Tibial nerve (tissue), 3 donors: ENCODE data around the gene CA9.

ENCODE experiments used
- POLR2A ChIP-seq, 2 donors: fragments of 450-650 bp; IDR thresholded peaks; one replicate each; pipeline ENCODE4 v1.6.1; 2017; ENCODE audit warnings: antibody characterized with exemption in 2 of 2, mild to moderate bottlenecking in 2 of 2, moderate library complexity in 2 of 2
- TF ChIP-seq, protein P1 (sequence below), 5 experiments: fragments of 200-600 bp in 3 of 5; fragments of 450-650 bp in 2 of 5; sonication (generic) in 3 of 5; IDR thresholded peaks; one replicate each; pipeline ENCODE4 v1.5.1; 2016 to 2019; ENCODE audit warnings: antibody characterized with exemption in 5 of 5, mild to moderate bottlenecking in 3 of 5, moderate library complexity in 2 of 5

DNA sequence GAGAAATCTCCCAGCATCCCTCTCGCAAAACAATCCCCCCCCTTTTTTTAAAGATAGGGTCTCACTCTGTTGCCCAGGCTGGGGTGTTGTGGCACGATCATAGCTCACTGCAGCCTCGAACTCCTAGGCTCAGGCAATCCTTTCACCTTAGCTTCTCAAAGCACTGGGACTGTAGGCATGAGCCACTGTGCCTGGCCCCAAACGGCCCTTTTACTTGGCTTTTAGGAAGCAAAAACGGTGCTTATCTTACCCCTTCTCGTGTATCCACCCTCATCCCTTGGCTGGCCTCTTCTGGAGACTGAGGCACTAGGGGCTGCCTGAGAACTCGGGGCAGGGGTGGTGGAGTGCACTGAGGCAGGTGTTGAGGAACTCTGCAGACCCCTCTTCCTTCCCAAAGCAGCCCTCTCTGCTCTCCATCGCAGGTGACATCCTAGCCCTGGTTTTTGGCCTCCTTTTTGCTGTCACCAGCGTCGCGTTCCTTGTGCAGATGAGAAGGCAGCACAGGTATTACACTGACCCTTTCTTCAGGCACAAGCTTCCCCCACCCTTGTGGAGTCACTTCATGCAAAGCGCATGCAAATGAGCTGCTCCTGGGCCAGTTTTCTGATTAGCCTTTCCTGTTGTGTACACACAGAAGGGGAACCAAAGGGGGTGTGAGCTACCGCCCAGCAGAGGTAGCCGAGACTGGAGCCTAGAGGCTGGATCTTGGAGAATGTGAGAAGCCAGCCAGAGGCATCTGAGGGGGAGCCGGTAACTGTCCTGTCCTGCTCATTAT, 6.8 kb downstream of the CA9 start:
- TF ChIP-seq, protein P1, sequence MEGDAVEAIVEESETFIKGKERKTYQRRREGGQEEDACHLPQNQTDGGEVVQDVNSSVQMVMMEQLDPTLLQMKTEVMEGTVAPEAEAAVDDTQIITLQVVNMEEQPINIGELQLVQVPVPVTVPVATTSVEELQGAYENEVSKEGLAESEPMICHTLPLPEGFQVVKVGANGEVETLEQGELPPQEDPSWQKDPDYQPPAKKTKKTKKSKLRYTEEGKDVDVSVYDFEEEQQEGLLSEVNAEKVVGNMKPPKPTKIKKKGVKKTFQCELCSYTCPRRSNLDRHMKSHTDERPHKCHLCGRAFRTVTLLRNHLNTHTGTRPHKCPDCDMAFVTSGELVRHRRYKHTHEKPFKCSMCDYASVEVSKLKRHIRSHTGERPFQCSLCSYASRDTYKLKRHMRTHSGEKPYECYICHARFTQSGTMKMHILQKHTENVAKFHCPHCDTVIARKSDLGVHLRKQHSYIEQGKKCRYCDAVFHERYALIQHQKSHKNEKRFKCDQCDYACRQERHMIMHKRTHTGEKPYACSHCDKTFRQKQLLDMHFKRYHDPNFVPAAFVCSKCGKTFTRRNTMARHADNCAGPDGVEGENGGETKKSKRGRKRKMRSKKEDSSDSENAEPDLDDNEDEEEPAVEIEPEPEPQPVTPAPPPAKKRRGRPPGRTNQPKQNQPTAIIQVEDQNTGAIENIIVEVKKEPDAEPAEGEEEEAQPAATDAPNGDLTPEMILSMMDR (IDR thresholded peaks at IDR 0.05), result no peak
- TF ChIP-seq POLR2A (IDR thresholded peaks at IDR 0.05), result no peak
